GM08714 (cell line): ENCODE results near the gene TEX26.

Source experiments
- H3K4me3 ChIP-seq: fragments of 200-500 bp; sonication (Bioruptor generic); 2 replicates; pipeline ENCODE4 v1.5.1; 2014; ENCODE audit warnings: mild to moderate bottlenecking, low read length, inconsistent platforms
- ZNF274 ChIP-seq: IDR thresholded peaks from 2 replicates; pipeline ENCODE4 v1.6.1; 2012; ENCODE audit warnings: mild to moderate bottlenecking, low read depth, low read length

Gene TEX26

DNA sequence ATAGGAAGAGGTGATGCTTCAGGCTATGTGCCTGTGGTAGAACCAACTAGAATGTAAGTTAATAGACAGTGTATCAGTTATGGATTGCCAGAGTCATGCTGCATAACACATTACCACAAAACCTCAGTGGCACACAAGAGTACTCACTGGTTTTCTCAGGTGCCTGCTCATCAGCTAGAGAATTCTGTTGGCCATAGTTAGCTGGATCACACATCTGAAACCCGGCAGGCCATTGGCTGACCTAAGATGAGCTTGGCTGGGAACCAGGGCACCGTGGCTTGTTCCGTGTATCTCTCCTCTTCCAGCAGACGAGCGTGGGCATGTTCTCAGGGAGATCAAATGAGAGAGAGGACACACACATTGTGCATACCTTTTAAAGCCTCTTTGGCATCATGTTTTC, 76.7 kb downstream of the TEX26 start:
- H3K4me3 ChIP-seq = no peak overlapping the region
- TF ChIP-seq ZNF274 = no peak

DNA sequence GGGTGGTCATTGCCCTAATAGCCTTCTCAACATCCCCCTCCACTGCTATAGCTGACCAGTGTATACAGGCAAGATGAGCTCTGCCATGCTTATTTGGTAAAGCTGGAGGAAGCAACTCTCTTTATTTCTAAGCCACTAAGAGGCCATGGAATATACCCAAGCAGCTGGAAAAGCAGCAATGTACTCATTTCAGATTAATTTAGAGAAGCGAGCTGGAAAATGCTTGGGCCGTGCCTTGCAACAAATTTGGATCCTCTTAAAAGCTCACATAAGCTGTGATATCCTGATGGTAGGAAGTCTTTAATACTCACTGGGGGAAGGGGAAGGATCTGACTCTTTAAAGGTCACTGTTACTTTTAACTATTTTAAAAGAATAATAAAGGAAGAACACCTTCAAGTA, 77.8 kb downstream of the TEX26 start:
- H3K4me3 ChIP-seq = no peak overlapping the region

DNA sequence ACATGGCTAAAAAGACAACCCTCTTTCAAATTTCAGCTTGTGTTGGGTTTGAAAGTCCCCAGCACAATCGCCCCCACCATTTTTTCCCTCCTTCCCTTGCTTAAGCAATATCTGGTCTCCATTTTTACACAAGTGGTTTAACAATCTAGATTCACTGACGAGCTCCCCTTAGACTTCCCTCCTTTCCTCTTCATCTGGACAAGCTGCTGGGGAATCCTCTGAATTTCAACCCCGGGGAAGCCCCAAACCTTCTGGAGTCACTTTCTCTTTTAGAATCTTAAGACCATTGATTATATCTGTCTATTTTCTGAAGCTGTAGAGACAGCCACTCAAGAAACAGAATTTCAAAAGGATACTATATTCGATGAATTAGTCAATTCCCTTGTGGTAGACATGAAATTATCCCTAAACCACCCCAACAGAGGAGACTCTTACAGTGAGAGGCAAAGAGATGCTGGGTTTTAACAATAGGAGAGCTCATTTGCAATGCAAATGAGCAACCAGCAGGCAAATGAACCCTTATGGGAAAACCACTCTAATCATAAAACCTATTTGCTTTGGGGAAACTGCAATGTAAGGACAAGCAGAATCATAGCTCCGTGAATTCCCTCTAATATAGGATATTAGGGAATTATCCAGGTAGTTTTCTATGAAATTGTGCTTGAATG, 78.9 kb downstream of the TEX26 start:
- H3K4me3 ChIP-seq = no peak overlapping the region

More for the DNA sequence above, 77.8 kb downstream of the TEX26 start:
- no peak for TF ChIP-seq ZNF274

DNA sequence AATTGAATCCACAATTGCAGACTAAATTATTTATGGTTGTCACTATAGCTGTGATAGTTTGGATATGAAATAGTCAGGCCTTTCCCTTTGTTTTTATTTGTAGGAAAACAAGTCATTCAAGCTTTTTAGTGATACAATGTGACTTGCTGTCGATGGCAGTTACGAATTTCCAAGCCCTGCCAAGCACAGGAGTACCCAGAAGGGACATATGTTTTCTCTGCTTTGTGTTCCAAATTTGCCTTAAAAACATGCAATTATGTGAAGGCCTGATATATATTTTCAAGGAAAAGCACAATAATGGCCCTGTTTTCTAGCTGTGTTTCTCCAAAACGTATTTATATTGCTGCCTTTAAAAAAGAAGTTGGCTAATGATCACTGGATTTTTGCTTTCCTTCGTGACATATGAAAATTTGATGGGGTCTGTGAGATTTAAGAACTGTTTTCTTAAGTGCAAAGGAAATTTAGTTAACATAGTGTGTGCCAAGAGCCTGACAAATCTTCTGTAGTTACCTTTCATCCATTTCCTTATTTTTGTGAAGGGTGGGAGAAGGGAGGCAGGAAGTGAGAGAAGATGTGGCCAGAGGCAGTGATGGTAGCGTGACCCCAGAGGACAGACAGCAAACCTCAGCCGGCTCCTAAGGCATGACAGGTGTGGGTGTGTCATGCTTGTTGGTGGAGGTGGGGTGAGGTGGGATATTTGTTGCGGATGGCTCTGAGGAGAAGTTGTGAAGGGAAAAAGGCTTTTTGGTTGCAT, 79.6 kb downstream of the TEX26 start:
- TF ChIP-seq ZNF274 = no peak
- H3K4me3 ChIP-seq = no peak overlapping the region

More for the DNA sequence above, 78.9 kb downstream of the TEX26 start:
- TF ChIP-seq ZNF274 = no peak

DNA sequence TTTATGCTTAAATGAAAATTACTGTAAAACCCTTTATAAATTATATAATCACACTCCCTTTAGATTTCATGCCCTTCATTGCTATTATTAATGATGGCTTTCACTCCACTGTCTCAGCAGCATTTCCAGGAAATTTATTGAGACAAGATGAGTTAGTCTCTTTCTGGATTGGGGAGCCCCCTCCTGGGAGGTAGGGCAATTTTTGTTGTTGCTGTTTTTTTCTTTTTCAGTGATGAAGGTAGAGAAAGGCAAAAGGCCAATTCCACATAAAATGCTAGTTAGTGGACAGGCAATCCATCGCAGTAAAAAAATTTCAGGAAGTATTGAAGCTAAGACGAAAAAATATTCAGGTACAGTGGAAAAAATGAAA, 80.2 kb downstream of the TEX26 start:
- no peak for TF ChIP-seq ZNF274

DNA sequence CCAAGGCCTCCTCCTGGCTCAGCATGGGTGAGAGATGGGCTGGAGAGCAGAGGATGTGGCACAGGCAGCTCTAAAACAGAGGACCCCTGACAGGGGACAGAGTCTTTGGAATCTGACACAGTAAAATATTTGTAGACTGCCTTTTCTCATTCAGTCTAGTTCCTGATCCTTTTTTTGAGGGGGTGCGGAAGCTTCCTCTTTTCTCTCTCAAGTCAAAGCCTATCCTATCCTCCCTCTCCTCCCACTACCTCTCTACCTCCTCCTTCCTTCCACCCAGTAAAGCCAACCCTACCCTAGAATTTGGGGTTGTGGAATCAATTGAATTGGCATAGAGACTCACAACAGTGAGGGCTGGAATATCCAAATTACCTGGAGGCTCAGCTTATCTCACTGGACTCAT, 82.0 kb downstream of the TEX26 start:
- H3K4me3 ChIP-seq = no peak overlapping the region
- no peak for TF ChIP-seq ZNF274

More for the DNA sequence above, 80.2 kb downstream of the TEX26 start:
- H3K4me3 ChIP-seq = no peak overlapping the region

DNA sequence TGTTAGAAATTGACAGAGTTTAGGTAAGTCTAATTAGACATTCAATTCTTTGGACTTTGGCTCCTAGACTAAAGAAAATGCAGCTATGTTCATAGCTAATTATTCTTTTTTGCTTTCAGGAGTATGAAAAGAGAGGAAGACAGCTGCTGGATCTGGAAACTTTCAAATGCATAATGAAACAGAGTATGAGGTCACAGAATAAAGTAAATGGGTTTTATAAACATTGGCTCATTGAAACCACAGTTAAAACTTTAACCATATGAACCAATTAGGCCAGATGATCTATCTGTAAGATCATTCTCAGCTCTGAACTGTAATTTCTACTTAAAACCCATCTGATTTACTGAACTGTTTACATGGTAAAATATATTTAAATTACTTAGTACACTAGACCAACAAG, 82.7 kb downstream of the TEX26 start:
- no peak overlapping the region for H3K4me3 ChIP-seq
- no peak for TF ChIP-seq ZNF274

DNA sequence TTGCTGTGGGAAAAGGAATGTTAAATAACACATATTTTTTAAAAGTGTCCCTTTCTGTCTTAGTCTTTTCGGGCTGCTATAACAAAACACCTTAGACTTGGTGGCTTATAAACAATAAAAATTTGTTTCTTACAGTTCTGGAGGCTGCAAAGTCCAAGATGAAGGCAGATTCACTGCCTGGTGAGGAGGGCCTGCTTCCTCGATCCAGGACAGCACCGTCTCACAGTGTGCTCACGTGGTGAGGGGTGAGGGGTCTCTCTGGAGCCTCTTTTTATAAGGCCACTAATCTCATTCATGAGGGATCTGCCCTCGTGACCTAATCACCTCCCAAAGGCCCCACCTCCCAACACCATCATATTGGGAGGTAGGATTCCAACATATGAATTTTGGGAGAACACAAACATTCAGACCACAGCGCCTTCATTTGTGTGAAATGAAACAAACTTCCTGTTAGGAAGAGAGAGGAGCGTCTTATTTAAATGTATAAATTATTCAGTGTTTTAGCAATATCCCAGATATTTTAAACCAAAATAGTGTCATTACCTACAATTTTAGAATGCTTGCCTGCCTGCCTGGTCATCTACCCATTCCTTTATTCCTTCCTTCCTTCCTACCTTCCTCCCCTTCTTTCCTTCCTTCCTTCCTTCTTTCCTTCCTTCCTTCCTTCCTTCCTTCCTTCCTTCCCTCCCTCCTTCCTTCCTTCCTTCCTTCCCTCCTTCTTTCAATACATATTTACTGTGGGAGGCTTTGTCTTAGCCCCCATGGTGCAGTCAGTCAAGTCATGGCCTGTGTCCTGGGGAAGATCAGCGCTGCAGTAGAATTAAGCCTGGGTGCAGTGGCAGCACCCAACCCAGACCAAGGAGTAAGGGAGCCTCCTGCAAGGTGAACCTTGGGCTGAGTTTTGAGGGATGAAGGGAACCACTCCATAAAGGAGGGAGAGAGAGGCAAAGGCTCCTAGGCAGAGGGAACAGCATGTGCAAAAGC, 84.2 kb downstream of the TEX26 start:
- H3K4me3 ChIP-seq = no peak overlapping the region
- no peak for TF ChIP-seq ZNF274

DNA sequence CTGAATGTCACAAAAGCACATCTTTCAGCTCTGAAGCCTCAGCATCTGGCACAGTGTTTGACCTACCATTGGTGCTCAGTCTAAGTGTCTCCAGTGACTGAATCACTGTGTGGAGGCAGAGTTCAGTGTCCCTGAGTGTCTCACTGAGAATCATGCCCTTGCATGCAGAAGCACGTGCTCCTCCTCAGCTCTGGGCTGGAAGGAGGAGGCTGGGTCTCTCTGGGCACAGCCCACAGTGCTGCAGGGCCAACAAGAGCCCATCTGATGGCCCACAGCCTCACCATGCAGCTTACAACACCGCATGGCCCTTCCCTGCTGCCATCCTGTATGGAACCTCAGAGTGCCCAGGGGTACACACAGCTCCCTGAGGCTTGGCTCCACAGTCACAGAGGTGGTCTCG, 86.1 kb downstream of the TEX26 start:
- TF ChIP-seq ZNF274 = no peak
- H3K4me3 ChIP-seq = no peak overlapping the region

DNA sequence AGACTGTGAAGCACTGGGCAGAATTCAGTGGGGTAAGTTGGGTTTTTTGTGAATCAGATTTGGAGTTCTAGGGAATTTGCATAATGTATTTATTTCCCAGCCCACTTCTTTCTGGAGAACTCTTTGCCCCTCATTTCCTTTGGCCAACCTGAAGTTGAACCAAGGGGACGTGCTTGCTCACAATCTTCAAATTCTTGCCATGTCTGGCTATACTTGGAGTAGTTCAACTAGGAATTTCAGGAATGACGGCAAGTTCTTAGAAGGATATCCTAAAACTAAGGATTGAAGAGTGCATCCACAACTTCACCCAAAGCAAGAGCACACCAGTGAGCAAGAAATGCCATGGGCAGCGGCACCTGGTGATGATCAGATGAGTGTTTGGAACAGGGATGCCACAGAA, 88.5 kb downstream of the TEX26 start:
- H3K4me3 ChIP-seq = no peak overlapping the region
- no peak for TF ChIP-seq ZNF274

DNA sequence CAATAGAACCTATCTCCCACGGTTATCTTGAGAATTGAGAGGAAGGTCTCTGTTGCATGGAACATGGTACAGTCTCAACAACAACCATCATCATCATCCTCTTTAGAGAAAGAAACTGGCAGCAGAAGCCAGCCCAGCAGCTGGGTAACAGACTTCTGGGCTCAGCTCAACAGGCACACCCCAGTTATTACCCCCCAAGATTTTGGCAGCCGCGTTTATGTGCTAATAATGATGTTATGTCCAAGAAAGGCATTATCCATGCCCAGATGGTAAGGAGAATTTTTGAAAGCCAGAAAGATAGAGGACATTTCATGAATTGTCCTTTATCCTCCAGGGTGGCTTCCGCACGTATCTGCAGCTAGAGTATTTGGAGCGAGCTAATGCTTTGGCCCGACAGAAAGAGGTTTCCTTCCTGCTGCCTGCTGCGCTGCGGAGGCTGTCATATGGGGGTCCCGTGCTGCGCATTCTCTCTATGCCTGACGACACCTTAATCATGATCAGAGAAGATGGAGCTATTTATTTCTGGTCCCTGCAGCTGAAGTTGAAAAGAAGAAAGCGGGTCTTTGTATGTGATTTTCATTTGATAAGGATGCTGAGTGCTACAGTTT, 89.9 kb downstream of the TEX26 start:
- no peak for TF ChIP-seq ZNF274
- H3K4me3 ChIP-seq = no peak overlapping the region

DNA sequence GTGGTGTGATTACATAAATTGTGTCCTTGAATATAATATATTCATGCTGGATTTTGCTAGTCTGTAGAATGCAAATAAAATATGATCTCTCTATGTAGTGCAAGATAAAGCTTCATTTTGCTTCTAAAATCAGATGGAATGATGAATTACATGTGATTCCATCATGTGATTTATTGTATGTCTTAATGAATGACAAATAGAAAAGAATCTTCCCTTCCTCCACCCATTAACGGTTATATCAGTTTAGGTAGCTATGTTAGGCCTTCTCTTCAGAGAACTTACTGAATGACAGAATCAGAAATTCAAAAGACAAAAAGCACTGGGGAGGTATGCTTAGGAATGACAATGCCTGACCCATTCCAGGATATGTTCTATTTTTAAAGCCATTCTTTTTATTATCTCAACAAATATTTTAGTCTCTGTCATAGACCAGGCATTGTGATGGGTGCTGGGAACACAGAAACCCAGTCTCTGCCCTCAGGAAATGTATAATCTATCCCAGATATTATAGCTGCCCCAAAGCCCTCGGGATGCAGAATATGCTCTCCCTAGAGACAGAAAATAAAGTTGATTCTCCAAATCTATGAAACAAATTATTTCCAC, 90.6 kb downstream of the TEX26 start:
- TF ChIP-seq ZNF274 = no peak
- H3K4me3 ChIP-seq = no peak overlapping the region
